NCI-H345 (cell line): ENCODE measurements around the gene RAB7A.

ENCODE experiments used
- DNase-seq: peaks from one replicate; lab custom pipeline; 2025; lab: John Stamatoyannopoulos, UW

The RAB7A gene

GRCh38 chr3:128726023-128727016 lies at the start of gene RAB7A:
Gene RAB7A (plus strand): TSS chr3:128726183. CDS start chr3:128795368, 69,185 bp downstream.
- DNase-seq: peak; percentile 95

GRCh38 chr3:128679338-128679737 lies 46.6 kb upstream of the RAB7A start:
- DNase-seq: no peak

- DNase-seq: peak; percentile 91
Measured at GRCh38 chr3:128680603-128681368, 45.2 kb upstream of the RAB7A start.

- DNase-seq: no peak
Measured at GRCh38 chr3:128681369-128681829, 44.6 kb upstream of the RAB7A start.

GRCh38 chr3:128683957-128684356 lies 42.0 kb upstream of the RAB7A start:
- no peak for DNase-seq

GRCh38 chr3:128684986-128685726 lies 40.8 kb upstream of the RAB7A start:
- no peak for DNase-seq

GRCh38 chr3:128686465-128686864 lies 39.5 kb upstream of the RAB7A start:
- DNase-seq: no peak

GRCh38 chr3:128689060-128689459 lies 36.9 kb upstream of the RAB7A start:
- no peak for DNase-seq

GRCh38 chr3:128693696-128694095 lies 32.3 kb upstream of the RAB7A start:
- DNase-seq: no peak

- DNase-seq: no peak
Measured at GRCh38 chr3:128697341-128697740, 28.6 kb upstream of the RAB7A start.

- DNase-seq: peak; percentile 48
Measured at GRCh38 chr3:128698211-128699047, 27.6 kb upstream of the RAB7A start.

GRCh38 chr3:128701342-128702212 lies 24.4 kb upstream of the RAB7A start:
- DNase-seq: no peak

GRCh38 chr3:128702391-128702790 lies 23.6 kb upstream of the RAB7A start:
- no peak for DNase-seq

GRCh38 chr3:128703561-128703960 lies 22.4 kb upstream of the RAB7A start:
- DNase-seq: no peak

- DNase-seq: no peak
Measured at GRCh38 chr3:128706086-128706615, 19.8 kb upstream of the RAB7A start.

GRCh38 chr3:128707928-128708494 lies 18.0 kb upstream of the RAB7A start:
- no peak for DNase-seq

- no peak for DNase-seq
Measured at GRCh38 chr3:128709038-128709437, 16.9 kb upstream of the RAB7A start.

GRCh38 chr3:128709506-128710210 lies 16.3 kb upstream of the RAB7A start:
- no peak for DNase-seq
